Ishikawa (cell line): Measurements from ENCODE around the gene ARID3A.

ENCODE experiments used
- CREB1 ChIP-seq: IDR thresholded peaks from 2 replicates; pipeline ENCODE4 v1.6.1; 2012; ENCODE audit warnings: low read depth
- EGR1 ChIP-seq: IDR thresholded peaks from 2 replicates; pipeline ENCODE4 v1.6.1; 2012
- RAD21 ChIP-seq: IDR thresholded peaks from 2 replicates; pipeline ENCODE4 v1.6.1; 2012; ENCODE audit warnings: low read depth
- TF ChIP-seq, protein P1 (sequence below): IDR thresholded peaks from 2 replicates; pipeline ENCODE4 v1.6.1; 2012; ENCODE audit warnings: low read depth, mild to moderate bottlenecking

DNA sequence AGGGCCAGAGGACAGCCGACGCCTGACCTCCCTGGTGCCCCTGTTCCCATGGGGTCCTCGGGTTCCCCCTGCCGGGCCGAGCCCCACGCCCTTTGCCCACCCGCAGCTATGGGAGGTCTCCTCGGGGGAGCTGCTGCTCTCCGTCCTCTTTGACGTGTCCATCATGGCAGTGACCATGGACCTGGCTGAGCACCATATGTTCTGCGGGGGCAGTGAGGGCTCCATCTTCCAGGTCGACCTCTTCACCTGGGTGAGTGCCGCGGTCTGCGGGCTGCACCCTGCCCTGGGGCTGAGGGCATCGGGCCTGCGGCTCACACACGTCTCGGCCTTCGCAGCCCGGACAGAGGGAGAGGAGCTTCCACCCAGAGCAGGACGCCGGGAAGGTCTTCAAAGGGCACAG lies 64.9 kb downstream of the ARID3A start:
- TF ChIP-seq EGR1, result peak; percentile 19; the same call in 1 of the 2 replicates
- TF ChIP-seq, protein P1, sequence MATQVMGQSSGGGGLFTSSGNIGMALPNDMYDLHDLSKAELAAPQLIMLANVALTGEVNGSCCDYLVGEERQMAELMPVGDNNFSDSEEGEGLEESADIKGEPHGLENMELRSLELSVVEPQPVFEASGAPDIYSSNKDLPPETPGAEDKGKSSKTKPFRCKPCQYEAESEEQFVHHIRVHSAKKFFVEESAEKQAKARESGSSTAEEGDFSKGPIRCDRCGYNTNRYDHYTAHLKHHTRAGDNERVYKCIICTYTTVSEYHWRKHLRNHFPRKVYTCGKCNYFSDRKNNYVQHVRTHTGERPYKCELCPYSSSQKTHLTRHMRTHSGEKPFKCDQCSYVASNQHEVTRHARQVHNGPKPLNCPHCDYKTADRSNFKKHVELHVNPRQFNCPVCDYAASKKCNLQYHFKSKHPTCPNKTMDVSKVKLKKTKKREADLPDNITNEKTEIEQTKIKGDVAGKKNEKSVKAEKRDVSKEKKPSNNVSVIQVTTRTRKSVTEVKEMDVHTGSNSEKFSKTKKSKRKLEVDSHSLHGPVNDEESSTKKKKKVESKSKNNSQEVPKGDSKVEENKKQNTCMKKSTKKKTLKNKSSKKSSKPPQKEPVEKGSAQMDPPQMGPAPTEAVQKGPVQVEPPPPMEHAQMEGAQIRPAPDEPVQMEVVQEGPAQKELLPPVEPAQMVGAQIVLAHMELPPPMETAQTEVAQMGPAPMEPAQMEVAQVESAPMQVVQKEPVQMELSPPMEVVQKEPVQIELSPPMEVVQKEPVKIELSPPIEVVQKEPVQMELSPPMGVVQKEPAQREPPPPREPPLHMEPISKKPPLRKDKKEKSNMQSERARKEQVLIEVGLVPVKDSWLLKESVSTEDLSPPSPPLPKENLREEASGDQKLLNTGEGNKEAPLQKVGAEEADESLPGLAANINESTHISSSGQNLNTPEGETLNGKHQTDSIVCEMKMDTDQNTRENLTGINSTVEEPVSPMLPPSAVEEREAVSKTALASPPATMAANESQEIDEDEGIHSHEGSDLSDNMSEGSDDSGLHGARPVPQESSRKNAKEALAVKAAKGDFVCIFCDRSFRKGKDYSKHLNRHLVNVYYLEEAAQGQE, result no peak
- TF ChIP-seq RAD21, result no peak
- TF ChIP-seq CREB1, result no peak
